Measurements from ENCODE around the gene CYFIP1.
"Not testable (repeated sequence)": the region's sequence is repeated elsewhere in the genome, so short reads cannot be mapped to it uniquely, and the experiment has no call there.

The CYFIP1 gene

DNA sequence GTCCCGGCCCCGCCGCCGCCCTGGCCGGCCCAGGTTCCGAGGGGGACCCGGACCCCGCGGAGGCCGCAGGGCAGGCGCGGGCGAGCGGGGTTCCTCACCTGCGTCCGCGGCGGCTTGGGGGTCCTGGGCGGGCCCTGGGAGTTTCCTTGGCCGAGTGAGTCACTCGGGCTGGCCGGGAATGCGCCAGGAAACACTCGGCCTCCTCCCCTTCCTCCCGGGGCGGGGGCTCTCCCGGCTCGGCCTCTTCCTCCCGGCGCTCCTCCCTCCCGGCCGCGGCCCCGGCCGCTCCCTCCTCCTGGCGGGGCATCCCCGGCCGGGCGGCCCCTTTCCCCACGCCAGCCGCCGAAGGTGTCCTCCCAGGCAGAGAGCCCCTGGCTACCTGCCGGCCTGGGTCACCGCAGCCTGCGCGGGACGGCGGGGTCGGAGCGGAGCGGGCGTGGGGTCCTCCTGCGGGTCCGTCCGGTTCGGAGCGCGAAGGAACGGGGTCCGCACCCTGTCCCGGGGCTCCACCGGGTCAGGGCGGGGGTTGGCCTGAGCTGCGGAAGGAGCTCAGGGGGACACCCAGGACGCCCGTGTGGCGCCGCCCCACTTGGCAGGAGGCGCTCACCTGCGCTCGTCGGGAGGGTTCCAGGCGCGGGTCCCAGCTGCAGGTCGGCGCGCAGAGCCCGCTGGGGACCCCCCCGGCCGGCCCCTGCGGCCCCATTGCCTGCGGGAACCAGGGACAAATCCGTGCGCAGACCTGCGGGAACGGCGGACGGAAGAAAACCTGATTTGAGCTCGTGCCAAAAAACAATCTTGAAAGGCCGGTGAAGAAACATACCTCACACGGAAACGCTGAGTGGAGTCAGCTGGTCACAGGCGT is at the start of gene CYFIP1:
Gene CYFIP1 (minus strand): TSS at position 180 of the 862 bp plus-strand sequence. CDS start 33,083 bp downstream, outside the sequence.
- TF ChIP-seq, protein P1, sequence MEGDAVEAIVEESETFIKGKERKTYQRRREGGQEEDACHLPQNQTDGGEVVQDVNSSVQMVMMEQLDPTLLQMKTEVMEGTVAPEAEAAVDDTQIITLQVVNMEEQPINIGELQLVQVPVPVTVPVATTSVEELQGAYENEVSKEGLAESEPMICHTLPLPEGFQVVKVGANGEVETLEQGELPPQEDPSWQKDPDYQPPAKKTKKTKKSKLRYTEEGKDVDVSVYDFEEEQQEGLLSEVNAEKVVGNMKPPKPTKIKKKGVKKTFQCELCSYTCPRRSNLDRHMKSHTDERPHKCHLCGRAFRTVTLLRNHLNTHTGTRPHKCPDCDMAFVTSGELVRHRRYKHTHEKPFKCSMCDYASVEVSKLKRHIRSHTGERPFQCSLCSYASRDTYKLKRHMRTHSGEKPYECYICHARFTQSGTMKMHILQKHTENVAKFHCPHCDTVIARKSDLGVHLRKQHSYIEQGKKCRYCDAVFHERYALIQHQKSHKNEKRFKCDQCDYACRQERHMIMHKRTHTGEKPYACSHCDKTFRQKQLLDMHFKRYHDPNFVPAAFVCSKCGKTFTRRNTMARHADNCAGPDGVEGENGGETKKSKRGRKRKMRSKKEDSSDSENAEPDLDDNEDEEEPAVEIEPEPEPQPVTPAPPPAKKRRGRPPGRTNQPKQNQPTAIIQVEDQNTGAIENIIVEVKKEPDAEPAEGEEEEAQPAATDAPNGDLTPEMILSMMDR (IDR thresholded peaks at IDR 0.05) = no peak
- peak; percentile 89 for DNase-seq (ENCODE audit: low spot score)
- Histone ChIP-seq H3K27ac (peak within 1 kb of the TSS; percentile 72 to 89), H3K4me3 (peak within 1 kb of the TSS; percentile 79)

DNA sequence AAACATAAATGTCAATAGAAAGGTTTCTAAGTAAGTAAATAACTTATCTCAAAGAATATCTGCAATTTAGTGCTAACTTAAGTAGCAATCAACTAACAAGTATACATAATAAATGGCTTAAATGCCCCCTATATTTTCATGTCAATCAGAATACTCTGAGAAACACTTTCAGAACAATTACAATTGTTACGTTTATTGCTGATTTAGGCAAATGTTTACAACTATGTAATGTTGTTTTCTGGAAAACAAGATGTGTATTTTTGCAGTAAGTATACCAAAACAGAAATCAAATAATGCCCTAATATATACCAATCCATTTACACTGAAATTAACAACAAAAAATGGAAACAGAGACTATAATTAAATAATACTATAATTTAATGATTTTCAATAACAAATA is 46.0 kb upstream of the CYFIP1 start:
- Histone ChIP-seq H3K4me3 (no peak overlapping the region), H3K27ac (no peak overlapping the region)
- no peak for DNase-seq (ENCODE audit: low spot score)
- TF ChIP-seq, protein P1 (IDR thresholded peaks at IDR 0.05) = no peak

GRCh38 chr15:23022156-23022555 is 42.0 kb upstream of the CYFIP1 start:
- no peak overlapping the region for H3K4me3 ChIP-seq
- no peak for DNase-seq (ENCODE audit: low spot score)
- no peak overlapping the region for H3K27ac ChIP-seq
- TF ChIP-seq, protein P1 (IDR thresholded peaks at IDR 0.05) = no peak

GRCh38 chr15:23014394-23015000 is 34.3 kb upstream of the CYFIP1 start:
- Histone ChIP-seq H3K27ac (no peak overlapping the region), H3K4me3 (no peak overlapping the region)
- no peak for DNase-seq (ENCODE audit: low spot score)
- TF ChIP-seq, protein P1 (IDR thresholded peaks at IDR 0.05) = no peak

DNA sequence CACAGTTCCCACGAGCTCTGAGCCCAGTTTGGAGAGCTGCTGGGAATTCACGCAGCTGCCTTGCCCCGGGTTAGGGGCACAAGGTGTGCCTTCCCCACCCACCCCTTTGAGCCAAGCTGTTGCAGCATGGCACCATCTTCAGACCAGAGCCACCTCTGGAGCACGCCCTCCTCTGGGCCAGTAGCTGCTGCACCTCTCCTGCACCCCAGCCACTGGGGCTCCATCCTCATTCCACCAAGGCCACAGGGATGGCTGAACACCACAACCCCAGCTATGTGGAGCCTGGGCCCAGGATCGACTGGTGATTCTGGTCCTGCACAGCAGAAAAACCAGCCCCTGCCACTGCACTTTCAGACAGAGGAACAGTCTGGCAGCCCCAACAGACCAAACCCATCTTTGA is 33.5 kb upstream of the CYFIP1 start:
- Histone ChIP-seq H3K4me3 (no peak overlapping the region), H3K27ac (no peak overlapping the region)
- peak; percentile 46 for DNase-seq (ENCODE audit: low spot score)
- TF ChIP-seq, protein P1 (IDR thresholded peaks at IDR 0.05) = no peak

DNA sequence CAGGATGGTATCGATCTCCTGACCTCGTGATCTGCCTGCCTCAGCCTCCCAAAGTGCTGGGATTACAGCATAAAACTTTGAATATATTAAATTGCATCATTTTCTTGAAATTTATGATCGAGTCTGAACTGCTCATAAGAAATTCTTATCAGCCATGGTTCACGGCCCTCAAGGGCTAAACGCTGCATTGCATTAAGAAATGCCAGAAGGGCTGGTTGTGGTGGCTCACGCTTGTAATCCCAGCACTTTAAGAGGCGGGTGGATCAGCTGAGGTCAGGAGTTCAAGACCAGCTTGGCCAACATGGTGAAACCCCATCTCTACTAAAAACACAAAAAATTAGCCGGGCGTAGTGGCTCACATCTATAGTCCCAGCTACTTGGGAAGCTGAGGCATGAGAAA is 32.4 kb upstream of the CYFIP1 start:
- peak; percentile 17 for DNase-seq (ENCODE audit: low spot score)
- H3K27ac ChIP-seq, H3K4me3 ChIP-seq: not testable (repeated sequence)

GRCh38 chr15:23003736-23004135 is 23.6 kb upstream of the CYFIP1 start:
- Histone ChIP-seq H3K27ac (no peak overlapping the region), H3K4me3 (no peak overlapping the region)
- DNase-seq (ENCODE audit: low spot score) = peak; percentile 35
- TF ChIP-seq, protein P1 (IDR thresholded peaks at IDR 0.05) = no peak

Measured in coronary artery (tissue), 2 donors.